Stimulated activated CD4-positive, alpha-beta T cell treated with anti-CD3 and anti-CD28 coated beads, TNF-alpha, amount 100 ng/mL, for 1 hour (primary cell): Measurements from ENCODE around the gene TOX2.

Experiments
- DNase-seq, 3 donors: peaks; one replicate each; pipeline ENCODE4 v3.0.0-alpha.2; 2020; ENCODE audit warnings: low read depth in 3 of 3, low spot score in 1 of 3

The TOX2 gene

GRCh38 chr20:43916073-43916880 is 1.6 kb downstream of the TOX2 start:
- DNase-seq = no peak

- no peak for DNase-seq
Measured at GRCh38 chr20:43916881-43917371, 2.3 kb downstream of the TOX2 start.

DNA sequence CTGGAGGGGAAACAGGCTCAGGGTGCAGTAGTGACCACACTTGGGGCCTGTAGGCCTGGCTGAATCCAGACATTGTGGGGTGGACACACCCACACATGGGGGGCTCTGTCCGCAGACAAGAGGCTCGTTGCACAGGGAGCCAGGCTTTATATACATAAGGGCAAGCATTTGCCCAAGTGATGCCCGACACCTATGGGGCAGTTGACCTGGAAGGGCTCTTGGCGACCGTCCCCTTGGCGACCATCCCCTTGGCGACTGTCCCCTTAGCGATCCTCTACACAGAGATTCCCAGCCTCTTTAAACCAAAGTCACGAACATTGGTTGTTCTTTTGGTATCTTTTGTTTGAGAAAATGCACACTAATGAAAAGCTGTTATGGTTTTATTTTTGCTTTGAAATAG is 2.7 kb downstream of the TOX2 start:
- DNase-seq = no peak

- DNase-seq = no peak
Measured at GRCh38 chr20:43919686-43920403, 5.2 kb downstream of the TOX2 start.

- DNase-seq = no peak
Measured at GRCh38 chr20:43920797-43921196, 6.1 kb downstream of the TOX2 start.

DNA sequence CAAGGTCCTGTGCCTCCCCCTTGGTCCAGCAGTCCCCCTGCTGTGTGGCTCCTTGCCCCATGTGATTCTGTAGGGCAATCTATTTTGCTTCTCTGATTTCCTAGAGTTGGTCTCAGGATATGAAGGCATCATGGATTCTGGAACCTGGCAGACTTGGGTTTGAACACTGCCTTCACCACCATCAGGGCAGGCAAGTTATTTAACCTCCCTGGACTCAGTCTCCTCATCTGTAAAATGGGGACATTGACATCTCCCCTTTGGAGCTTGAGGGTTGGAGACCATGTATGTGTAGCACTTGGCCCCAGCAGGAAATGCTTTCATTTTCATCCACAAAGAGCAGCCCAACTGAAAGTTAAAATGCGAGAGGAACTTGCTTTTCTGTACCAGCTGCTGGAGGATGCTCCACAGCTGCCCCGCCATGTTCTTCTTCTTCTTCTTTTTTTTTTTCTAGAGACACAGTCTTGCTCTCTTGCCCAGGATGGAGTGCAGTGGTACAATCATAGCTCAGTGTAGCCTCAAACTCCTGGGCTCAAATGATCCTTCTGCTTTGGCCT is 6.7 kb downstream of the TOX2 start:
- DNase-seq = no peak

DNA sequence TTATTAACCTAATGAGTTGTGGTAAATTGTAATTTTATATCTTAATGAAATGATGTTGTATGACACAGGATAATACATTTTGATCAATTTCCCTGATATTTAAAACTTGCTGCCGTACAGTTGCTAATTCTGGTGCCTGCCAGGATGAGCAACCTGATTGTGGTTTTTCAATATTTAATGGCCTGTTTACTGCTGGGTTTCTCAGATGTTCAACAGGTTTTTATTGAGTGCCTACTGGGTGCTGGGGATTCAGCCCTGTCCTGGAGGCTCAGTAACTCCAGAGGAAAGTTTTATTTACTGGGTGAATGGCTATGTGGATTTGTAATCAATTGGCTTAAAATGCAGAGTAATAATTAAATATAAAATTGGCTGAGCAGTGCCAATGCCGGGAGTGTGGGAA is 8.0 kb downstream of the TOX2 start:
- no peak for DNase-seq

GRCh38 chr20:43923322-43923721 is 8.7 kb downstream of the TOX2 start:
- no peak for DNase-seq

DNA sequence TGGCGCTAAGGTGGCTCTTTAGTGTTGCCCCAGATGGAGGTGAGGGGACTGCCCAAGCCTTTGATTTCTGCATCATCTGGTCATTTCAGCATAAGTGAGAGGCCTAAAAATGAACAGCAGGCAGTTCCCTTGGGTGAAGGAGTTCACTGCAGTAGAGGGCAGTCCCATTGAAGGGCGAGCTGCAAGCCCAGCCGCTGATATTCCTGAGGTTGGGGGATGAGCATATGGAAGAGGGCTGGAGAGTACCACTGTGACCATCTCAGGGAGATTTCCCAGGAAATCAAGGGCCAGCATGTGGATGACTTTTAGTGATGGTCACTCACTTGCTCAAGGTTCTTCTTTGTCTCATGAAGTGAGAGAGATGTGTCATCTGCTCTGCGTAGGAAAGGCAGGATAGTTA is 9.3 kb downstream of the TOX2 start:
- DNase-seq = no peak

GRCh38 chr20:43925215-43925614 is 10.6 kb downstream of the TOX2 start:
- DNase-seq = peak in 1 of 3 donors; percentile 45

DNA sequence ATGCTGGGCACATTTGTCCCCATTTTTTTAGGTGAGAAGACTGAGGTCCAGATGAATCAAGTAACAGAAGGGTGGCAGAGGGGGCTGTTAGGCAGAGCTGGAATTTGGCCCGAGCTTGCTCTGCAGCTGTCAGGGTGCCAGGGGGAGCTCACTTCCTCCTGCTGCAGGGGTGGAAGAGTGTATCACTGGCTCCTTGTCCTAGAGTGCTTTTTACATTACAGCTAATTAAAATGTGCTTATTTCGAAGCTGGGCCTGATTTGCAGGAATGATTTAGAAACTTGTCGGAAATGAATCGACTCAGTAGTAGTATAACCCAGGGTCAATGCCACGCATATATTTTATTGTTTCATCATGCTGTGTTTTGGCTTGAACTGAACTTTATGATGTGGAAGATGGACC is 11.1 kb downstream of the TOX2 start:
- DNase-seq = no peak

DNA sequence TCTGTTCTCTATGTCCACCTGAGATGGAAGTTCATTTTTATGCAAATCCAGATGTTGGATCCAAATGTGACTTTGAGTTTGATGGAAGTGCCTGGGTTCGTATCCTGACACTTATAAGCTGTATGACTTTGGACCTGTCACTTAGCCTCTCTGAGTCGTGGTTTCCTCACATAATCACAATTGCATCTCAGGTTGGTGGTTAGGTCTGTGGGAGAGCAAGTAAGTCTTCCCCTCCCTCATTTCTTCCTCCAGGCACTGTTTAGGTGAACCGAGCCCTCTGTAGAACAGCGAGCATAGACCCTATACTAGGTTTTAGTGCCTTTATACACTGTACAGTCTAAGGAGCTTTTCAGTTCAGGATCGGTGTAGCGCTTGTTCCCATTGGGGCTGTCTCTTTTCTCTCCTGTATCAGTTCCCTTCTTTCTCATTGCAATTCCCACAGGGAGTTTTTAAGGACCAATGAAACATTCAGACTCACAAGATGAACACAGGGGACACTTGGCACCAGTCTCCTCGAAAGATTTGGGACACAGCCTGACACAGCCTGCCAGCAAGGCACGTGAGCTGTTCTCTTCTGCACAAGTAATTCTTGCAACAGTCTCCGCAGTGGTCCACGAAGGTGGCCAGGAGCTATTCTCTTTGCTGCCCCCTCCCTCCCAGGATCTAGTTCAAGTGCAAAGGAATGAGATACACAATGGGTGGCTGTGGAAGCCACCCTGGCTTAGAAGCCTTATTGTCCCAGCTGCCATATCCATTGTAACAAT is 11.8 kb downstream of the TOX2 start:
- no peak for DNase-seq

DNA sequence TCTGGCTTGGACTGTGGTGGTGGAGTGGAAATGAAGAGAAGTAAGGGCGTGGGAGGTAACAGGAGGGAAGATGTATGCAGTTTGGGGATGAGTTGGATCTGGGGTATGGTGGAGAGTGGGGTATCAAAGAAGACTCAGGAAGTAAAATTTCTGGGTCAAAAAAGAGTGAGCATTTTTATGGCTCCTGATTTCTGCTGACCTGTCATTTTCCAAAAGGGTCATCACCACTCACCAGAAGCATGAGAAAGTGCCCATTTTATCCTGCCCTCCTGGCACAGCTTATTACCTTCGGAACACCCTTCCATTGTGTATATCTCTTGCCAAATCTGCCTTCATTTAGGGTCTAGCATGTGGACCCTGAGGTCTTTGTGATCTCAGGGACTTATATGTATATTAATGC is 17.3 kb downstream of the TOX2 start:
- no peak for DNase-seq

GRCh38 chr20:43934833-43935232 is 20.2 kb downstream of the TOX2 start:
- DNase-seq = no peak

DNA sequence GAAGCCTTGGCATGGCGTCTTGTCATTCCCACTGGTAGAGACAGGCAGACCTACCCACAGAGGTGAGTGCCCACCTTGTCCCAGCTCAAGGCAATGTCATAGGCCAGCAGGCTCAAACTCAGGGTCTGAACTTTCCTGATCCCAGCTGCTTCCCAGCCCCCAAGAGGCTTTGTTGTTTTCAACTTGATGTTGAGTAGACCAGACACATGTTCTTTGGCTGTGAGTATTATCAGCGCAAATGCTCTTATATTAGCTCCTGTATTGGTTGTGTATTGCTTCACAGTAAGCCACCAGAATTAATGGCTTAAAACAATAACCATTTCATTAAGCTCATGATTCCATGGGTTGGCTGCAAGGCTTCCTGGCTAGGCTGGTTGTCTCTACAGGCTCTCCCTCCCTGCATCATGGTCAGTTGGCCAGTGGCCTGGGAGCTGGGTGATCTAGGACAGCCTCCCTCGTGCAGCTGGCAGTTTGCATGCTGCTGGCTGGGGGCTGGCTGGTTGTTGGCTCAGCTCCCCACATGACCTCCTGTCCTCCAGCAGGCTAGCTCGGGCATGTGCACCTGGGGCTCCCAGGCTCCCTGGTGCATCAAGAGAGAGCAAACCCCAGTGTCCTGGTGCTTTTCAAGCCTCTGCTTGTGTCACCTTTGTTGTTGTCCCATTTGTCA is 21.6 kb downstream of the TOX2 start:
- no peak for DNase-seq

- no peak for DNase-seq
Measured at GRCh38 chr20:43936805-43937204, 22.2 kb downstream of the TOX2 start.

DNA sequence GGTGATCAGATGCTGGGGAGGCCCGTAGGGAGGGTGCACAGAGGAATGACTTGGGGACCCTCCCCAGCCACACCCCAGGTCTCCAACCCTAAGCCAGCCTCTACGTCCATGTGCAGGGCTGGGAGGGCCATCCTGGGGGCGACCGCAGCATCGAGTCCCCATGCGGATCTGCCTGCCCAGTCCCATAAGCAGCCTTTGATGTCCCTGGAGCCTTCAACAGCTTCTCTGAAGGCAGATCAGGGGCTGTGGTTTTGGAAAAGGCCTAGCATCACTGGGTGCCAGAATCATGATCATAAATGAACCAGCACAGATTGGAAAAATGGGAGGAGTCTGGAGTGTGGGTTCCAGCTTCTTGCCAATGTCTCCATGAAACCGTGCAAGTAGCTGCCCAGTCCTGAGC is 22.9 kb downstream of the TOX2 start:
- DNase-seq = no peak

GRCh38 chr20:43938017-43938655 is 23.5 kb downstream of the TOX2 start:
- no peak for DNase-seq

- no peak for DNase-seq
Measured at GRCh38 chr20:43938932-43939761, 24.5 kb downstream of the TOX2 start.

DNA sequence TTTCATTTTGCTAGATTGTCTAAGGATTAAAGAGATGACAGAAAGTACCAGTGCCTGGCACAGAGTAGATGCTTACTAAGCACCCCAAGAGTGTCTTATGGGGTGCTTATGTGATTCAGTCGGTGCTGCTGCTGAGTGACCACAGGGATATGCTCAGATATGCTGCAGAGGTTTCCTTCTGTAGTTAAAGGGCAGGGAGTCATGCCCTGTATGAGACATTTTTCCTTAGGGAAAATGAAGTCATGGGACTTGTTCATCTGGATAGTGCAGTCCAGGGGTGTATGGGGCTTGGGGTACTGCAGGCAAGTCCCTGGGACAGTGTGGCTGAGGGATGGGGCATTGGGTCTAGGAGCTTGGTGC is 25.1 kb downstream of the TOX2 start:
- no peak for DNase-seq
